Fibroblast of pulmonary artery (primary cell): ENCODE measurements around the gene THBS3.
"Not testable (repeated sequence)": the region's sequence is repeated elsewhere in the genome, so short reads cannot be mapped to it uniquely, and the experiment has no call there.

ENCODE experiments used
- DNase-seq: peaks from one replicate; pipeline ENCODE4 v3.0.0-alpha.2; 2010; ENCODE audit warnings: low read depth
- H3K4me3 ChIP-seq: replicated peaks from 2 replicates; pipeline ENCODE4 v1.5.1; 2011; ENCODE audit warnings: low read depth, mild to moderate bottlenecking, control low read depth, low read length, moderate library complexity
- CTCF ChIP-seq: IDR thresholded peaks from 2 replicates; pipeline ENCODE4 v1.5.1; 2011; ENCODE audit warnings: mild to moderate bottlenecking, control low read depth, low read length, inconsistent platforms; ENCODE audit errors: missing control alignments

THBS3 gene

GRCh38 chr1:155228096-155228427, 20.4 kb upstream of the THBS3 start:
- no peak for TF ChIP-seq CTCF
- H3K4me3 ChIP-seq = peak overlapping the region; percentile 81
- no peak for DNase-seq

- H3K4me3 ChIP-seq = peak overlapping the region; percentile 81
- peak; percentile 99 for DNase-seq
- TF ChIP-seq CTCF = no peak
Observed at GRCh38 chr1:155227261-155228095, 19.8 kb upstream of the THBS3 start.

- peak overlapping the region; percentile 81 for H3K4me3 ChIP-seq
- TF ChIP-seq CTCF = no peak
- DNase-seq = peak; percentile 45
Observed at GRCh38 chr1:155226910-155227260, 19.2 kb upstream of the THBS3 start.

- peak; percentile 50 for TF ChIP-seq CTCF
- peak; percentile 77 for DNase-seq
Observed at GRCh38 chr1:155226188-155226909, 18.7 kb upstream of the THBS3 start.

GRCh38 chr1:155225404-155225759, 17.7 kb upstream of the THBS3 start:
- not testable (repeated sequence) for DNase-seq, H3K4me3 ChIP-seq

More at GRCh38 chr1:155226188-155226909, 18.7 kb upstream of the THBS3 start:
- peak overlapping the region; percentile 81 for H3K4me3 ChIP-seq

GRCh38 chr1:155223047-155223446, 15.3 kb upstream of the THBS3 start:
- TF ChIP-seq CTCF = no peak
- DNase-seq = no peak
- no peak overlapping the region for H3K4me3 ChIP-seq

GRCh38 chr1:155220211-155220965, 12.7 kb upstream of the THBS3 start:
- not testable (repeated sequence) for H3K4me3 ChIP-seq, DNase-seq
